WTC11 (cell line): Measurements from ENCODE around the gene MYL10. TPM values are rescaled to one million over a fixed set of nuclear protein-coding genes. Genes with fewer than 3 reads are reported as not detected.

Source experiments
- ATAC-seq: fragments of 200-7000 bp; cut with Tn5 transposase; 2 replicates; pipeline ENCODE4 v1.10.0; 2021; ENCODE audit warnings: mild to moderate bottlenecking, moderate library complexity
- CTCF ChIA-PET: fragments of 300-600 bp; sonication (Branson Sonifier 250); formaldehyde crosslinking; loops from one replicate; lab custom pipeline; 2021; ENCODE audit warnings: antibody characterized with exemption; lab: Charles Lee
- POLR2A ChIA-PET: fragments of 350-600 bp; sonication (Branson Sonifier 250); formaldehyde crosslinking; loops from one replicate; lab custom pipeline; 2021; ENCODE audit warnings: antibody characterized with exemption; lab: Charles Lee
- DNase-seq: peaks from one replicate; pipeline ENCODE4 v3.0.0; 2021; ENCODE audit warnings: low spot score
- H3K27ac Mint-ChIP-seq: 2 replicates; pipeline ENCODE4 v1.8.0; 2021; ENCODE audit warnings: mixed read lengths
- H3K27me3 Mint-ChIP-seq: 2 replicates; pipeline ENCODE4 v1.8.0; 2021; ENCODE audit warnings: low read depth, mild to moderate bottlenecking, moderate library complexity, mixed read lengths
- H3K36me3 Mint-ChIP-seq: 2 replicates; pipeline ENCODE4 v1.8.0; 2021; ENCODE audit warnings: mixed read lengths
- H3K4me1 Mint-ChIP-seq: 2 replicates; pipeline ENCODE4 v1.8.0; 2022; ENCODE audit warnings: mixed read lengths
- H3K4me3 Mint-ChIP-seq: 2 replicates; pipeline ENCODE4 v1.8.0; 2021; ENCODE audit warnings: mild to moderate bottlenecking, moderate library complexity, mixed read lengths
- H3K9me3 Mint-ChIP-seq: 2 replicates; pipeline ENCODE4 v1.8.0; 2021; ENCODE audit warnings: mixed read lengths
- ELF4 ChIP-seq: sonication (generic); formaldehyde crosslinking; IDR thresholded peaks from 2 replicates; pipeline ENCODE4 v1.8.1; 2022; ENCODE audit warnings: low read depth, mild to moderate bottlenecking, moderate library complexity, missing genetic modification reagents
- NR3C1 ChIP-seq: sonication (generic); formaldehyde crosslinking; conservative IDR thresholded peaks from 2 replicates; pipeline ENCODE4 v1.8.1; 2023; ENCODE audit warnings: low read depth, mild to moderate bottlenecking, missing genetic modification reagents
- total RNA-seq: library from RNA; stranded (reverse); gene quantifications from 3 replicates; pipeline ENCODE4 v1.2.3, GENCODE V29; 2021
- TF ChIP-seq, protein P1 (sequence below): sonication (generic); formaldehyde crosslinking; IDR thresholded peaks from 2 replicates; pipeline ENCODE4 v1.8.0; 2022; ENCODE audit warnings: mild to moderate bottlenecking, missing genetic modification reagents
- TF ChIP-seq, protein P2 (sequence below): fragments of 250-450 bp; sonication (Bioruptor Pico); IDR thresholded peaks from 2 replicates; pipeline ENCODE4 v1.9.0; 2021; ENCODE audit warnings: mild to moderate bottlenecking, borderline replicate concordance
- TF ChIP-seq, protein P3 (sequence below): sonication (generic); formaldehyde crosslinking; IDR thresholded peaks from 2 replicates; pipeline ENCODE4 v1.8.1; 2023; ENCODE audit warnings: mild to moderate bottlenecking, missing genetic modification reagents, moderate library complexity
- TF ChIP-seq, protein P4 (sequence below): sonication (generic); formaldehyde crosslinking; IDR thresholded peaks from 2 replicates; pipeline ENCODE4 v1.8.1; 2023; ENCODE audit warnings: mild to moderate bottlenecking, missing genetic modification reagents
- TF ChIP-seq, protein P5 (sequence below): sonication (generic); formaldehyde crosslinking; IDR thresholded peaks from 2 replicates; pipeline ENCODE4 v1.8.0; 2022; ENCODE audit warnings: mild to moderate bottlenecking, missing genetic modification reagents
- TF ChIP-seq, protein P6 (sequence below): sonication (generic); formaldehyde crosslinking; conservative IDR thresholded peaks from 2 replicates; pipeline ENCODE4 v1.8.1; 2023; ENCODE audit warnings: mild to moderate bottlenecking, low read depth, missing genetic modification reagents, moderate library complexity
- TF ChIP-seq, protein P7 (sequence below): fragments of 200-600 bp; IDR thresholded peaks from 2 replicates; pipeline ENCODE4 v1.8.0; 2022; ENCODE audit warnings: antibody characterized with exemption

The MYL10 gene
- total RNA-seq, 1 experiment from 2014 or later = not detected

DNA sequence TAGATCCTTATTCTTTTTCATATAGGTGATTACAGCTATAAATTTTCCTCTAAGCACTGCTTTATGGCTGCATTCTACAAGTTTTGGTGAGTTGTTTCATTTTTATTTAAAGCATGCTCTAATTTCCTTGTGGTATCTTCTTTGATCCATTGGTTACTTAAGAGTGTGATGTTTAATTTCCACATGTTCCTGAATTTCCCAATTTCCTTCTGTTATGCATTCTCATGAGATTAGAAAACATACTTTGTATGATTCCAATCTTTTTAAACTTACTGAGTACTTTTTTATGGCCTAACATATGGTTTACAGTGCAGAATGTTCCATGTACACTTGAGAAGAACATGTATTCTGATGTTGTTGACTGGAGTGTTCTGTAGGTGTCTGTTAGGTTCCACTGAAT lies 53.4 kb downstream of the MYL10 start (continued):
- TF ChIP-seq, protein P1, sequence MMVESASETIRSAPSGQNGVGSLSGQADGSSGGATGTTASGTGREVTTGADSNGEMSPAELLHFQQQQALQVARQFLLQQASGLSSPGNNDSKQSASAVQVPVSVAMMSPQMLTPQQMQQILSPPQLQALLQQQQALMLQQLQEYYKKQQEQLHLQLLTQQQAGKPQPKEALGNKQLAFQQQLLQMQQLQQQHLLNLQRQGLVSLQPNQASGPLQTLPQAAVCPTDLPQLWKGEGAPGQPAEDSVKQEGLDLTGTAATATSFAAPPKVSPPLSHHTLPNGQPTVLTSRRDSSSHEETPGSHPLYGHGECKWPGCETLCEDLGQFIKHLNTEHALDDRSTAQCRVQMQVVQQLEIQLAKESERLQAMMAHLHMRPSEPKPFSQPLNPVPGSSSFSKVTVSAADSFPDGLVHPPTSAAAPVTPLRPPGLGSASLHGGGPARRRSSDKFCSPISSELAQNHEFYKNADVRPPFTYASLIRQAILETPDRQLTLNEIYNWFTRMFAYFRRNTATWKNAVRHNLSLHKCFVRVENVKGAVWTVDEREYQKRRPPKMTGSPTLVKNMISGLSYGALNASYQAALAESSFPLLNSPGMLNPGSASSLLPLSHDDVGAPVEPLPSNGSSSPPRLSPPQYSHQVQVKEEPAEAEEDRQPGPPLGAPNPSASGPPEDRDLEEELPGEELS = no peak
- TF ChIP-seq NR3C1 = no peak
- TF ChIP-seq, protein P2, sequence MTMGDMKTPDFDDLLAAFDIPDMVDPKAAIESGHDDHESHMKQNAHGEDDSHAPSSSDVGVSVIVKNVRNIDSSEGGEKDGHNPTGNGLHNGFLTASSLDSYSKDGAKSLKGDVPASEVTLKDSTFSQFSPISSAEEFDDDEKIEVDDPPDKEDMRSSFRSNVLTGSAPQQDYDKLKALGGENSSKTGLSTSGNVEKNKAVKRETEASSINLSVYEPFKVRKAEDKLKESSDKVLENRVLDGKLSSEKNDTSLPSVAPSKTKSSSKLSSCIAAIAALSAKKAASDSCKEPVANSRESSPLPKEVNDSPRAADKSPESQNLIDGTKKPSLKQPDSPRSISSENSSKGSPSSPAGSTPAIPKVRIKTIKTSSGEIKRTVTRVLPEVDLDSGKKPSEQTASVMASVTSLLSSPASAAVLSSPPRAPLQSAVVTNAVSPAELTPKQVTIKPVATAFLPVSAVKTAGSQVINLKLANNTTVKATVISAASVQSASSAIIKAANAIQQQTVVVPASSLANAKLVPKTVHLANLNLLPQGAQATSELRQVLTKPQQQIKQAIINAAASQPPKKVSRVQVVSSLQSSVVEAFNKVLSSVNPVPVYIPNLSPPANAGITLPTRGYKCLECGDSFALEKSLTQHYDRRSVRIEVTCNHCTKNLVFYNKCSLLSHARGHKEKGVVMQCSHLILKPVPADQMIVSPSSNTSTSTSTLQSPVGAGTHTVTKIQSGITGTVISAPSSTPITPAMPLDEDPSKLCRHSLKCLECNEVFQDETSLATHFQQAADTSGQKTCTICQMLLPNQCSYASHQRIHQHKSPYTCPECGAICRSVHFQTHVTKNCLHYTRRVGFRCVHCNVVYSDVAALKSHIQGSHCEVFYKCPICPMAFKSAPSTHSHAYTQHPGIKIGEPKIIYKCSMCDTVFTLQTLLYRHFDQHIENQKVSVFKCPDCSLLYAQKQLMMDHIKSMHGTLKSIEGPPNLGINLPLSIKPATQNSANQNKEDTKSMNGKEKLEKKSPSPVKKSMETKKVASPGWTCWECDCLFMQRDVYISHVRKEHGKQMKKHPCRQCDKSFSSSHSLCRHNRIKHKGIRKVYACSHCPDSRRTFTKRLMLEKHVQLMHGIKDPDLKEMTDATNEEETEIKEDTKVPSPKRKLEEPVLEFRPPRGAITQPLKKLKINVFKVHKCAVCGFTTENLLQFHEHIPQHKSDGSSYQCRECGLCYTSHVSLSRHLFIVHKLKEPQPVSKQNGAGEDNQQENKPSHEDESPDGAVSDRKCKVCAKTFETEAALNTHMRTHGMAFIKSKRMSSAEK (CRISPR knock-in tag) = no peak
- TF ChIP-seq, protein P3, sequence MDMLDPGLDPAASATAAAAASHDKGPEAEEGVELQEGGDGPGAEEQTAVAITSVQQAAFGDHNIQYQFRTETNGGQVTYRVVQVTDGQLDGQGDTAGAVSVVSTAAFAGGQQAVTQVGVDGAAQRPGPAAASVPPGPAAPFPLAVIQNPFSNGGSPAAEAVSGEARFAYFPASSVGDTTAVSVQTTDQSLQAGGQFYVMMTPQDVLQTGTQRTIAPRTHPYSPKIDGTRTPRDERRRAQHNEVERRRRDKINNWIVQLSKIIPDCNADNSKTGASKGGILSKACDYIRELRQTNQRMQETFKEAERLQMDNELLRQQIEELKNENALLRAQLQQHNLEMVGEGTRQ (CRISPR knock-in tag) = no peak
- TF ChIP-seq, all 79 proteins: peak for 0

DNA sequence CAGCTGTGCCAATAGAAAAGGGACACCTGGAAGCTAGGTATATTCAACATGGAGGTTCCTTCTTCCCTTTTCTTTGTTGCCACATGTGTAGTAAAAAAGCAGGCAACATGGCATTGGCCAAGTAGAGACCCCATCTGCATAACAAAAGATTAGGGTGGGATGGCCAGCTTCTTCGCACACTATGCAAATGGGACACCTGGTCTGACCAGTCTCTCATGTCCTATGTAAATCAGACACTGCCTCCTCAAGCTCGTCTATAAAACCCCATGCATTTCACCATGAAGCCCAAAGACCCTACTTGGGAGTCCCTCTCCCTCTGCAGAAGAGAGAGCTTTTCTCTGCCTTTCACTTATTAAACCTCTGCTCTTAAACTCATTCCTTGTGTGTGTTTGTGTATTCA lies 53.9 kb downstream of the MYL10 start:
- peaks cover 58% of the 10 kb centered on the region for H3K9me3 Mint-ChIP-seq
- ChIA-PET POLR2A (interaction anchor here (0.7 kb wide), 1 partner anchor 14 kb away, joined by 3 read pairs; no protein-coding TSS in a partner anchor), CTCF (interaction anchor here (0.7 to 1.4 kb wide), 9 partner anchors 13 to 239 kb away, joined by 3 to 10 read pairs (median 4); no protein-coding TSS in a partner anchor)
- no peaks in the 10 kb centered on the region; the same call in none of the 2 replicates for H3K27me3 Mint-ChIP-seq
- DNase-seq (peak; percentile 52), ATAC-seq (peak; percentile 98)
- peaks cover 38% of the 10 kb centered on the region for H3K36me3 Mint-ChIP-seq
- TF ChIP-seq, protein P4, sequence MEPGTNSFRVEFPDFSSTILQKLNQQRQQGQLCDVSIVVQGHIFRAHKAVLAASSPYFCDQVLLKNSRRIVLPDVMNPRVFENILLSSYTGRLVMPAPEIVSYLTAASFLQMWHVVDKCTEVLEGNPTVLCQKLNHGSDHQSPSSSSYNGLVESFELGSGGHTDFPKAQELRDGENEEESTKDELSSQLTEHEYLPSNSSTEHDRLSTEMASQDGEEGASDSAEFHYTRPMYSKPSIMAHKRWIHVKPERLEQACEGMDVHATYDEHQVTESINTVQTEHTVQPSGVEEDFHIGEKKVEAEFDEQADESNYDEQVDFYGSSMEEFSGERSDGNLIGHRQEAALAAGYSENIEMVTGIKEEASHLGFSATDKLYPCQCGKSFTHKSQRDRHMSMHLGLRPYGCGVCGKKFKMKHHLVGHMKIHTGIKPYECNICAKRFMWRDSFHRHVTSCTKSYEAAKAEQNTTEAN (CRISPR knock-in tag) = no peak
- TF ChIP-seq, protein P5, sequence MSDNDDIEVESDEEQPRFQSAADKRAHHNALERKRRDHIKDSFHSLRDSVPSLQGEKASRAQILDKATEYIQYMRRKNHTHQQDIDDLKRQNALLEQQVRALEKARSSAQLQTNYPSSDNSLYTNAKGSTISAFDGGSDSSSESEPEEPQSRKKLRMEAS (CRISPR knock-in tag) = peak; percentile 43; the same call in 1 of the 2 replicates
- peak overlapping the region; percentile 99 for H3K27ac Mint-ChIP-seq
- peaks cover 27% of the 10 kb centered on the region for H3K4me1 Mint-ChIP-seq
- H3K4me3 Mint-ChIP-seq = peak overlapping the region; percentile 50

DNA sequence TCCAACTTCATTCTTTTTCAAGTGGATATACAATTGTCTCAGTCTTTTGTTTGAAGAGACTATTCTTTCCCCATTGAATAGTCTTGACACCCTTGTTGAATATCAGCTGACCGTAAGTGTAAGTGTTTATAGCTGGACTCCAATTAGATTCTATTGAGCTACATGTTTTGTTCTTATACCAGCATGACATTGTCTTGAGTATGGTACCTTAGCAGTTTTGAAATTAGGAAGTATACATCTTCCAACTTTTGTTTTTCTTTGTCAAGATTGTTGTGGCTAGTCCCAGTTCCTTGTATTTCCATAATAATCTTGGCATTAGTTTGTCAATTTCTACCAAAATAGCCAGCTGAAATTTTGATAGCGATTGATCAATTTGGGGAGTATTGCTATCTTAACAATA lies 56.9 kb downstream of the MYL10 start:
- H3K9me3 Mint-ChIP-seq = peaks cover 49% of the 10 kb centered on the region
- no peak overlapping the region for H3K4me3 Mint-ChIP-seq
- CTCF ChIA-PET = no interaction called here
- DNase-seq (no peak), ATAC-seq (no peak)
- peaks cover 24% of the 10 kb centered on the region for H3K4me1 Mint-ChIP-seq
- no peaks in the 10 kb centered on the region; the same call in none of the 2 replicates for H3K27me3 Mint-ChIP-seq
- no peak overlapping the region for H3K27ac Mint-ChIP-seq
- POLR2A ChIA-PET = no interaction called here
- no peak for TF ChIP-seq ELF4 (CRISPR knock-in tag)
- TF ChIP-seq, protein P6, sequence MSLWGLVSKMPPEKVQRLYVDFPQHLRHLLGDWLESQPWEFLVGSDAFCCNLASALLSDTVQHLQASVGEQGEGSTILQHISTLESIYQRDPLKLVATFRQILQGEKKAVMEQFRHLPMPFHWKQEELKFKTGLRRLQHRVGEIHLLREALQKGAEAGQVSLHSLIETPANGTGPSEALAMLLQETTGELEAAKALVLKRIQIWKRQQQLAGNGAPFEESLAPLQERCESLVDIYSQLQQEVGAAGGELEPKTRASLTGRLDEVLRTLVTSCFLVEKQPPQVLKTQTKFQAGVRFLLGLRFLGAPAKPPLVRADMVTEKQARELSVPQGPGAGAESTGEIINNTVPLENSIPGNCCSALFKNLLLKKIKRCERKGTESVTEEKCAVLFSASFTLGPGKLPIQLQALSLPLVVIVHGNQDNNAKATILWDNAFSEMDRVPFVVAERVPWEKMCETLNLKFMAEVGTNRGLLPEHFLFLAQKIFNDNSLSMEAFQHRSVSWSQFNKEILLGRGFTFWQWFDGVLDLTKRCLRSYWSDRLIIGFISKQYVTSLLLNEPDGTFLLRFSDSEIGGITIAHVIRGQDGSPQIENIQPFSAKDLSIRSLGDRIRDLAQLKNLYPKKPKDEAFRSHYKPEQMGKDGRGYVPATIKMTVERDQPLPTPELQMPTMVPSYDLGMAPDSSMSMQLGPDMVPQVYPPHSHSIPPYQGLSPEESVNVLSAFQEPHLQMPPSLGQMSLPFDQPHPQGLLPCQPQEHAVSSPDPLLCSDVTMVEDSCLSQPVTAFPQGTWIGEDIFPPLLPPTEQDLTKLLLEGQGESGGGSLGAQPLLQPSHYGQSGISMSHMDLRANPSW (CRISPR knock-in tag) = no peak
- TF ChIP-seq, protein P7, sequence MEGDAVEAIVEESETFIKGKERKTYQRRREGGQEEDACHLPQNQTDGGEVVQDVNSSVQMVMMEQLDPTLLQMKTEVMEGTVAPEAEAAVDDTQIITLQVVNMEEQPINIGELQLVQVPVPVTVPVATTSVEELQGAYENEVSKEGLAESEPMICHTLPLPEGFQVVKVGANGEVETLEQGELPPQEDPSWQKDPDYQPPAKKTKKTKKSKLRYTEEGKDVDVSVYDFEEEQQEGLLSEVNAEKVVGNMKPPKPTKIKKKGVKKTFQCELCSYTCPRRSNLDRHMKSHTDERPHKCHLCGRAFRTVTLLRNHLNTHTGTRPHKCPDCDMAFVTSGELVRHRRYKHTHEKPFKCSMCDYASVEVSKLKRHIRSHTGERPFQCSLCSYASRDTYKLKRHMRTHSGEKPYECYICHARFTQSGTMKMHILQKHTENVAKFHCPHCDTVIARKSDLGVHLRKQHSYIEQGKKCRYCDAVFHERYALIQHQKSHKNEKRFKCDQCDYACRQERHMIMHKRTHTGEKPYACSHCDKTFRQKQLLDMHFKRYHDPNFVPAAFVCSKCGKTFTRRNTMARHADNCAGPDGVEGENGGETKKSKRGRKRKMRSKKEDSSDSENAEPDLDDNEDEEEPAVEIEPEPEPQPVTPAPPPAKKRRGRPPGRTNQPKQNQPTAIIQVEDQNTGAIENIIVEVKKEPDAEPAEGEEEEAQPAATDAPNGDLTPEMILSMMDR = no peak
- TF ChIP-seq, all 79 proteins: peak for 0
- H3K36me3 Mint-ChIP-seq = peaks cover 34% of the 10 kb centered on the region
